Hepatic stellate cell (primary cell): ENCODE data around the gene FNDC3B.

ENCODE experiments used
- DNase-seq: peaks from one replicate; pipeline ENCODE4 v3.0.0; 2011; ENCODE audit warnings: low spot score

FNDC3B gene

GRCh38 chr3:172115787-172116186 lies 76.4 kb downstream of the FNDC3B start:
- no peak for DNase-seq

- no peak for DNase-seq
Observed at GRCh38 chr3:172118019-172118418, 78.6 kb downstream of the FNDC3B start.

GRCh38 chr3:172119266-172119969 lies 80.0 kb downstream of the FNDC3B start:
- DNase-seq = no peak

- no peak for DNase-seq
Observed at GRCh38 chr3:172120912-172121311, 81.5 kb downstream of the FNDC3B start.

GRCh38 chr3:172121981-172122380 lies 82.6 kb downstream of the FNDC3B start:
- DNase-seq = no peak

GRCh38 chr3:172124271-172124670 lies 84.9 kb downstream of the FNDC3B start:
- DNase-seq = no peak

- DNase-seq = no peak
Observed at GRCh38 chr3:172125053-172125452, 85.7 kb downstream of the FNDC3B start.

GRCh38 chr3:172125963-172126457 lies 86.6 kb downstream of the FNDC3B start:
- no peak for DNase-seq

GRCh38 chr3:172126741-172127140 lies 87.4 kb downstream of the FNDC3B start:
- DNase-seq = no peak

- DNase-seq = no peak
Observed at GRCh38 chr3:172127141-172127540, 87.8 kb downstream of the FNDC3B start.

GRCh38 chr3:172127929-172128580 lies 88.7 kb downstream of the FNDC3B start:
- DNase-seq = no peak

- no peak for DNase-seq
Observed at GRCh38 chr3:172128858-172129257, 89.5 kb downstream of the FNDC3B start.

- no peak for DNase-seq
Observed at GRCh38 chr3:172129498-172129849, 90.1 kb downstream of the FNDC3B start.

GRCh38 chr3:172129850-172130716 lies 90.7 kb downstream of the FNDC3B start:
- peak; percentile 82 for DNase-seq

GRCh38 chr3:172130717-172131050 lies 91.3 kb downstream of the FNDC3B start:
- no peak for DNase-seq

GRCh38 chr3:172131746-172132145 lies 92.4 kb downstream of the FNDC3B start:
- DNase-seq = no peak

GRCh38 chr3:172132159-172132586 lies 92.8 kb downstream of the FNDC3B start:
- DNase-seq = no peak

GRCh38 chr3:172132721-172133311 lies 93.4 kb downstream of the FNDC3B start:
- DNase-seq = no peak

GRCh38 chr3:172133838-172134237 lies 94.5 kb downstream of the FNDC3B start:
- DNase-seq = no peak

GRCh38 chr3:172134352-172134751 lies 95.0 kb downstream of the FNDC3B start:
- DNase-seq = no peak

- no peak for DNase-seq
Observed at GRCh38 chr3:172135185-172135584, 95.8 kb downstream of the FNDC3B start.

- DNase-seq = no peak
Observed at GRCh38 chr3:172135820-172136219, 96.4 kb downstream of the FNDC3B start.
